Measurements from ENCODE around the gene NFIB.

GRCh38 chr9:14296495-14297113 lies 17.3 kb downstream of the NFIB start:
- TF ChIP-seq CTCF (IDR thresholded peaks at IDR 0.05), result no peak
- TF ChIP-seq POLR2A (IDR thresholded peaks at IDR 0.05), result no peak

Data from body of pancreas (tissue), 4 donors.